Stimulated activated CD8-positive, alpha-beta memory T cell treated with anti-CD3 and anti-CD28 coated beads, Interleukin-2, amount 100 ng/mL, for 1 hour (primary cell): ENCODE data around the gene CDC42BPB.

Source experiments
- DNase-seq, 2 donors: peaks; one replicate each; pipeline ENCODE4 v3.0.0-alpha.2; 2020; ENCODE audit warnings: low read depth in 2 of 2

Gene CDC42BPB

DNA sequence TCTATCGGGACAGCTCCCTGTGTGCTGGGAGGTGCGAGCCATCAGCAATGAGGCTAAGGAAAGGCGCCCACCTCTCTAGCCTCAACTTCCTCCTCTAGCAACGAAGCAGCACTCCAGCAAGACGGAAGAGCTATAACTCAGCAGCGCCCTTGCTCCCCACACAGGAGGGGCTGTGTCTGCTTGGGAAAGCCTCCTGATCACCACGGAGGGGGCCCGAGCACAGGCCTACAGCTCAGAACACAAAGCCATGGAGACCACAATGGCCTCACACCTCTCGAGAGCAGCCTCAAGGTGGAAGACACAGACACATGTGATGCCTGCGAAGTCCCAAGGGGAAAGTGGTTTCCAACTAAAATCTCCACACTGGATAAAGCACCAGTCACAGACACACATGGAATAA lies 60.4 kb downstream of the CDC42BPB start:
- no peak for DNase-seq

DNA sequence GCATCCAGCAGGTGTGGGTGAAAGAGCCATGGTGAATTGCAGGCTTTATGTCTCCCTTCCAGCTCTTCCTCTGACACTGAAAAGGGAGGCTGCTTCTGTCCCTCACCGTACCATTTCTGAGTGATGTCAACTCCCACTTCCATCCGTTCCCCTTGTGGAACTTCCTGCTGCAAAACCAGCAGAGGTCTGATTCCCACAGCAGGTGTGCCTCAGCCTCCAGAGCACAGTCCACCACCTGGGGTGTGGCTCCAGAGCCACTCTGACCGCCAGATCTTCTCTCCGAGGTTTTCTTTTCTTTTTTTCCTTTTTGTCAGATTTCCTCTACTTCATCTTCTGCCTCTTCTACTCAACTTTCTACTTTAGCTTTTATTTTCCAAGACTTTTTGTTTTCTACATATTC lies 62.7 kb downstream of the CDC42BPB start:
- DNase-seq = no peak

DNA sequence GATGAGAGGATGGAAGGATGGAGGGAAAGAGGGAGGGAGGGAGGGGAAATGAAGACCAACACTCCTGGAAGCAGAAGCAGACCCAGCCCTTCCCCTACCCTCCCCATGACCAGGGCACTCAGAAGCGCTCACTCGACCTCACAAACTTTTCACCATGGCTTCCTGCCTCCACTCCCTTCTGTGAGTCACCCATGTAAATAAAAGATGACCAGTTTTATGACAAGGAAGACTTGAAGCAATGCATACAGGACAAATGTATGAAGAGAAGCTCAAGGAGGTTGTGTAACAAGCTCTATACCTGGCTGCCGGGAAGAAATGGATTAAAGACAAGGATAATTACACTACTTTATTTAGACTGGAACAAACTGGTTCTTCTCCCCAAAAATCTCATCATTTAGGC lies 63.8 kb downstream of the CDC42BPB start:
- no peak for DNase-seq

DNA sequence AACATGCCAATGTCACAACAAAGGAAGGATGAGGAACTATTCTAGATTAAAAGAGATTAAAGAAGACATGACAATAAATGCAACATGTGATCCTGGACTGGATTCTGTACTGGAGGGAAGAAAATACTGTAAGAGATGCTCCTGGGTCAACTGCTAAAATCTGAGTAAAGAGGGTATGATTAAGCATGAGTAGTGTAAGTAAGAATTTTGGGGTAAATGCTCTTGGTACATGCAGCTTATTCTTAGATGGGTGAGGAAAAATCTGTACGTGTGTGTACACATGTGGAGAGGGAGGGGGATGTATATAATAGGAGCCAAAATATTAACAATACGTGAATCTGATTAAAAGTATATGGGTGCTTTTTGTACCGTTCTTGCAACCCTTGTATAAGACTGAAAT lies 66.0 kb downstream of the CDC42BPB start:
- no peak for DNase-seq

DNA sequence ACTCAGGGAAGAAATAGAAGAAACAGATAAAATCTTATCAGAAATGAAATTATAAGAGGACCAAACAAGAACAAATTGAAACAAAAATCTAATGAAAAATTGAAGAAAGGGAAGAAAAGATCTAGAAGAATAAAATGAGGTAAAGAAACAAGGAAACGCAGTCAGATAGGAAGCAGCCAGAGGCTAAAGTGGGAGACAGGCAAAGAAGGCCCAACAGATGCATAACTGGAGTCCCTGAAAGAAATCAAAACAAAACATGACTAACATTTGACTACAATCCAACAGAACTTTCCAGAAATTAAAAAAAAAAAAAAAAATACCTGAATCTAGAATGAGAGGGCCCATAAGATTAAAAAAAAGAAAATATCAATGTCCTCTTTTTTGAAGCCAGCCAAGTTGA lies 69.3 kb downstream of the CDC42BPB start:
- no peak for DNase-seq

DNA sequence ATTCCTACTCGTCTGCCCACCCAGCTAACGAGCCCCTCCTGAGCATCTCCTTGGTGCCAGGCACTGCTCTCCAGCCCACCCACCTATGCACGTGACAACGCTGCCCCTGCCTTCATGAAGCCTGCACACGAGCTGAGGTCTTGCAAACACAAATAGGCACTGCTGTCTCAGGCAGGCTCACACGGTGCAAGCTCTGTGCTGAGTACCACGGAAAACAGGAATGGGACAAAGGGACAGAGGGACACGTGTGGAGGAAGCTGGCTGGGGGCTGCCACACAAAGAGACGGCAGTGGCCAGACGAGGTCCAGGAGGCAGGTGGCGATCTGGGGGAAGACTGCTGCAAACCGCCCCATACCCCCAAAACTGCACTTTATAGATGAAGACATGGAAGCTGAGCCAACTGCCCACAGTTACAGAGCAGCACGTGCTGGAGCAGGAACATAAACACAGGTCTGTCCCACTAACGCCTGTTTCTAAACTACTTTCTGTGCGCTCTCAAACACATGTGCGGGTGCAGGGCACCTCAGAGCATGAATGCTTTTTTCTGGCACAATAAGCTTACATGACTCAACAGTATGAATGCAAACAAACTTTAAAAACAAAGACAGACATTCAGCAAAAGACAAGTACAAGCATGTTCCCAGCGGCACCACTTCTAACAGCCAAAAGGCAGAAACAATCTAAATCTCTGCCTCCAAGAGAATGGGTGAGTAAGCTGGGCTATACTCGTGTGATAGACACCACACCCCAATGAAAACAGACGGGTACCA lies 70.4 kb downstream of the CDC42BPB start:
- no peak for DNase-seq

DNA sequence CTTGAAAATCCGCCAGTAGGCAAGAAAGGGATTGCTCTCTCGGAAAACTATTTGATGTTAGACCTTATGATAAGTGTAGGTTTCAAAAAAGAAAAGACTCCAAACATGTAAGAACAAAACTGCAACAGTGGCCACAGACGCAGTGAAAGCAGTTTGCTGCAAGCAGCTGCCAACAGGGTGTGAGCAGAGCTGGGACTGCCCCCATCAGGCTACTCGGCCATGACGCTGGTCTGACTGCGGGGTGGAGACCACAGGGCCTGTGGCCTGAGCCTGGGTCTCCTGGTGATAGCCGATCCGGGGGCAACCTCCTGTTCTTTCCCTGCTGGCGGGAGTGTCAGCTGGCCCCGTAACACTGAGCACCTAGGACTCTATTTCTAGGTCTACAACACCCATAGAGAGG lies 71.7 kb downstream of the CDC42BPB start:
- DNase-seq = no peak

DNA sequence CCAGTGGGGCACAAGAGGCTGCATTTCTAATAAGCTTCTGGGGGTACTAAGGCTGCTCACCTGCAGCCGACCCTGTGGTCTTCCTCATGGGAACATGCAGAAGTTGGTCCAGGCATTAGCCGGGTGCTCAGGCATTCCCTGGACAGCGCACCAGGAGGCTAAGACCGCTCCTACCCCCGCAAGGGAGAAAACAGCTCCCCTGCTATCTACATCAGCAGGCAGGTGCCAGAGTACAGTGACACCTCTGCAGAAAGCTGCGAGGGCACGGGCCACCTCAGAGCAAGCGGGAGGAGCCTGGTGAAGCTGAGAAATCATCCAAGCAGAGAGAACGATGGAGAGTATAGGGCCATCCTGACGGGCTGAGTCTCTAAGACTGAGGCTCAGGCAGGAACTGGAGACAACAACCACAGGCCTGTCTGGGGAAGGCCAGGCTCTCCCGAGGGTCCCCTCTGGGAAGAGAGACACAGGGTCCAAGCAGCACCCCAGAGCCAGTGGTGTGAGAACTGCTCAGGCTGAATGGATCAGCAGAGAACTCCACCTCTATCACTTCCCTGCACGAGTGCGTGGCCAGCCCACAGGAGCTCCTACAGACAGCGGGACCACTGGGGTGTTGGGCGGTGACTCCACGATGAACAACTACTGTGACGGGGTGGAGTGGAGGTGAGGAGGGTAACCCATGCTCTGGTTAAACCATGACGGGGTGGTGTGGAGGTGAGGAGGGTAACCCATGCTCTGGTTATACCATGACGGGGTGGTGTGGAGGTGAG lies 72.8 kb downstream of the CDC42BPB start:
- no peak for DNase-seq

DNA sequence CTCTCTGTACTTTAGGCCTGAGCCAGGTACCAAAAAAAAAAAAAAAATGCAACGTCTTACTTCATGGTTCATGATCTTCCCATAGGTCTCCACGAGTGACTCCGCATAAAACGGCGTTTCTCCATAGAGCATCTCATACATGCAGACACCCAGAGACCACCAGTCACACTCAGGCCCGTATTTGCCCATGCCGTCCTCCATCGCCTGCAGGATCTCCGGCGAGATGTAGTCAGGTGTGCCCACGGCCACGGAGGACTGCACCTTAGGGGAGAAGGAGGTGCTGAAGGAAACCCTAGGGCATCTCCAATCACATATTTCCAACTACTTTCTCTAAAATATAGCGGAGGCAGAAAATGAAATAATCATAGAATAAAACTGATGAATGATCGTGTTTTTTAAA lies 73.9 kb downstream of the CDC42BPB start:
- no peak for DNase-seq

DNA sequence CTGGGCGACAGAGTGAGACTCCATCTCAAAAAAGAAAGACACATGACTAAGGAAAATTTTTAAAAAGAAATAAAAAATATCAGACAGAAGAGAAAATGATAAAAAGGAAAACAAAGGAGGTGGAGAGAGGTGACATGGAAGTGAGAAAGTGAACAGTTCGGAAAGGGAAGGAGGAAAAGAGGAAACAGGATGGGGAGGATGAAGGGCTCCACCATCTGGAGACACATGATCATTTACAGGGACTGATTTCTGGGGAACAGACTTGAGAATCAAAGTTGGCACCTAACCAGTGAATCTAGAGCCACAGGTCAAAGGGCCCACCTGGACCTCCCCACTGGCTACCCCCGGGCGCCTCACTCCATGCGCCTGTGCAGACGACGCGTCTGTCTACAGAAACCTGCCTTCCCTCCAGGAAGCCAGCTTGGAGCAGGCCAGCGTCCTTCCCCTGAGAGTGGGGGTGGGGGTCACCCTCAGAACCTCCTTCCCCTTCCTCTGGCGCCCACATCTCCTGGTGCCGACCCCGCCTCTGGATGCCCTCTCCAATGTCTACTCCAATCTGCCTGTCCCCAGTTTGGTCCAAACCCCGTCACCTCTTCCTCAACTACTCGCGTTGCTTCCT lies 74.4 kb downstream of the CDC42BPB start:
- DNase-seq = no peak

DNA sequence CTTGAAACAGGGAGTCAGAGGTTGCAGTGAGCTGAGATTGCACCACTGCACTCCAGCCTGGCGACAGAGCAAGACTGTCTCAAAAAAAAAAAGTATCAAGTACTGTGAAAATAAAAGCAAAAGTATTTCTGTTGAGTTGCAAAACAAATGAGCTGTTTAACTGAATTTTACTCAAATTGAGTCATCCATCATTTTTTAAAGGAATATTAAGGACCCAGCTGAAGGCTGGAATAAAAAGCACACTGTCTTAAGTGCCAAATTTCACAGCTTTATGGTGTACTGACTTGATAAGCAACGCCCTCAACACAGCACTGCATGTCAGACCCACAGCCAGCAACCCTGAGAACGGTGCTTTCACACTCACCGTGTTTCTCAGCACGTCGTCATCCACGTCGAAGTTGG lies 76.9 kb downstream of the CDC42BPB start:
- DNase-seq = no peak

DNA sequence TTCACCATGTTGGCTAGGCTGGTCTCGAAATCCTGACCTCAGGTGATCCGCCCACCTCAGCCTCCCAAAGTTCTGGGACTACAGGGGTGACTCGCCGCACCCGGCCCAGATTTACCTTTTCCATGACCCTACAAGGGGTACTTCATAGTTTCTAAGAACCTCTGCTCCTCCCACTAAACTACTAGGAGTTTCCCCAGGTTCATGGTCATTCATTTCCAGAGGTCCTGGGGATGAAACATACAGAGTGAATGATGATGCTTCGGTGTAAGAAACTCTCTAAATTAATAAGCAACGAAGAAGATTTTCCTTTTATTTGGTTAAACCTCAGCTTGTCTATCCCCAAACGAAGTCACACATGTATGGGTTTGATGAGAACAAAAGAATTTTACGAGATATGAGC lies 77.9 kb downstream of the CDC42BPB start:
- DNase-seq = no peak

DNA sequence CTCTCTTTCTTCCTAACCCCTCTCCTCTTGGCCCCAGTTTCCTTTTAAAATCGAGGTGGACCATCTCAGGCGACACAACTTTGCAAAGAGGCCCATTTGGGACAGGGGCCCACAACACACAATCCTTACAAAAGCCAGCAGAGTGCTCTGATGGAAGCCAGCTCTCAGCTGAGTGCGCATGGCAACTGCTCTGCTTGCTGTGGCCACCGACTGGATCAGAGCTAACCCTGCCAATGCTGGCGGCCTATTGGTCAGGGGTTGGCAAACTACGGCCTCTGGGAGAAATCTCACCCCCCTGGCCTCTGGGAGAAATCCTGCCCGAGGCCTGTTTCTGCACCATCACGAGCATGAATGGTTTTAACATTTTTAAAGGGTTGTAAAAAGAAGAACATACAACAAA lies 79.9 kb downstream of the CDC42BPB start:
- no peak for DNase-seq

DNA sequence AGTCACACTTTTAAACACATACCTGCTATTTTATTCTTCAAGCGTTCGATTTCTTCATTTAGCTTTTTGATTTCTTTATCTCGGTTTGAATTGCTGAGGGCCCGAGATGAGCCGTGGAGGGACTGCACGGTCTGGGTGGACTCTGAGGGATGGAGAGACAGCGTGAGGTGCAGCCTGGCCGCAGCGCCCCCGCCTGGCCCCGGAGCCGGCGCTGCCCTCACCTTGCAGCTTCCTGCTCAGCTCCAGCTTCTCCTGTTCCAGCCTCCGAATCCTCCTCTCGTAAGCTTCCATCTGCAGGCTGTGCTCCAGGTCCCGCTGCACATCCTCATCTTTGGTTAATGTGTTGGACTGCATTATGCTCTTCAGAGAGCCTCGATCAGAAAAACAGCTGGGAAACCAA lies 81.7 kb downstream of the CDC42BPB start:
- no peak for DNase-seq

DNA sequence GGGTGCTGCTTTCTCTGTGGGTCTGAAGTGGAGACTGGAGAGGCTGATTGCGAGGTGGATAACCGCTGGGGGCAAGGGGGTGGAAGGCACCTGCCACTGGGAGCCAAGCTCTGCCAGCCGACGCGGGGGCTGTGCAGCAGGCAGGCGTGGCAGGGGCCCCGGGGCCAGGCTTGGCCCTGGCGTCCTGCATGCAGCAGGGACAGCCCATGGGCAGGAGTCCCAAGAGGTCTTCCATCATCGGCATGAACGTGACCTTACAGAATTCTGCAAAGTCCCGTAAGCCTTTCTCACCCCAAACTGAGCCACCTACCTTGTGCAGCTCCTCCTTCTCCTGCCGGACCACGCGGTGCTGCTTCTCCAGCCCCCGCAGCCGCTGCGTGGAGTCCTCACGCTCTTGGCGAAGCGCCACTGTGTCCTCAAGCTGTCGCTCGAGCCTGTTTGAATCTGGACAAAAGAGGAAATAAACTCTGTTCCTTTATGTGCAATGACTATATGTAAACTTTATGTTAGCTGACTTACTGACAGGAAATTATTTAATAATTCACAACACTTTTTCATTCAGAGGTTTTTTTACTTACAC lies 83.6 kb downstream of the CDC42BPB start:
- DNase-seq = no peak

DNA sequence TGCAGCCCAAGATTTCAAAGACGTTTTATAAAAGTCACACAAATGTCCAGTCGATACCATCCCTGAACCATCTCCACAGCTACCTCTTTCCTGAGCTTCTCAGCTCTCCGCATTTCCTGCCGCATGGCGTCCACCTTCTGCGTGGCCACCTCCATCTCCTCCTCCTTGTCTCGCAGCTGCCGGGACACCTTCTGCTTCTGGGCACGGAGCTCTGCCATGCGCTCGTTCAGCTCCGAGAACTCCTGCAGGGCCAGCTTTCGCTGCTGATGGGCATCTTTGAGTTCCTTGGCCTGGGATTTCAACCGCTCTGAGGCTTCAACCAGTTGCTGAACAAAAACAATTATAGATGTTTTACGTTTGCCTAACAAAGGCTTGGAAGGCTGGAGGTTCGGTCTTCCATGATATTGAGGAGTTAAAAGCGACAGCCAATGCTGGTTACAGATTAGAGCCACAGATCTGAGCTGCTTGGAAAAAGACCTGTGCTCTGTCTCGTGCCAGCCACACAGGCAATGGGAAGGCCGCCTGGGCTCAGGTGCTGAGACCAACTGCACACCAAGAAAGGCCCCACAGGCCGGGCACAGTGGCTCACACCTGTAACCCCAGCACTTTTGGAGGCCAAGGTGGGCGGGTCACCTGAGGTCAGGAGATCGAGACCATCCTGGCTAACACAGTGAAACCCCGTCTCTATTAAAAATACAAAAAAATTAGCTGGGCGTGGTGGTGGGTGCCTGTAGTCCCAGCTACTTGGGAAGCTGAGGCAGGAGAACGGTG lies 85.3 kb downstream of the CDC42BPB start:
- DNase-seq = no peak

DNA sequence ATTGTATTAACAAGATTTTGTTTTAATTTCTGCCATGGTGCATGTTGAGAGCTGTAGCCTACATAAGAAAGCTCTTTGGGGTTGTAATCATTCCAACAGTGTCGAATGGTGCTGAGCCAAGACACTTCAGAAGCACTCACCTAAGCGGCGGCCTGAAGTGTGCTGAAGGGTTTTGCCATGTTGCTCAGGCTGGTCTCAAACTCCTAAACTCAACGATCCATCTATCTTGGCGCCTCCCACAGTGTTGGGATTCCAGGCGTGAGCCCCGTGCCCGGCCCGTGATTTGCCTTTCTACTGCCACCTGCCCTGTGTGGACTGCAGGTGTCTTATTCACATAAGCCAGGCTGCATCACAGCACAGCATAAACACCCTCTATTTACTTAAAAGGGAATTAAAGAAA lies 86.0 kb downstream of the CDC42BPB start:
- DNase-seq = no peak

DNA sequence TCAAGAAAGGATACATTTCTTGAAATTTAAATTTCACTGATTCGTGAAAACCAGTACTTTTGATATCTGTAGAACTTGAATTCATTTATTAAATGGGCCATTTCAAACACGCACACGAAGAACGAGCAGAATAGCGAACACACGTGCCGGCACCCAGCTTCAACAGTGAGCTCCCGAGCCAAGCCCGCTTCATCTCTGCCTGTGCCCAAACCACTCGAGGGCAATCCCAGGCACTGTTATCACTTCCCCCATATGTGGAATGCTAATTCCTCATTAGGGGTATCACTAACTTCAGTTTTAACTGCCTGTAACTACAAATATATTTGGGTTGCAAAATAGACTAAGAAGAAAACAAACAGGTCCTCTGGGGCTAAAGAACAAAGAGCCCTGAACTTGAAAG lies 86.9 kb downstream of the CDC42BPB start:
- no peak for DNase-seq

DNA sequence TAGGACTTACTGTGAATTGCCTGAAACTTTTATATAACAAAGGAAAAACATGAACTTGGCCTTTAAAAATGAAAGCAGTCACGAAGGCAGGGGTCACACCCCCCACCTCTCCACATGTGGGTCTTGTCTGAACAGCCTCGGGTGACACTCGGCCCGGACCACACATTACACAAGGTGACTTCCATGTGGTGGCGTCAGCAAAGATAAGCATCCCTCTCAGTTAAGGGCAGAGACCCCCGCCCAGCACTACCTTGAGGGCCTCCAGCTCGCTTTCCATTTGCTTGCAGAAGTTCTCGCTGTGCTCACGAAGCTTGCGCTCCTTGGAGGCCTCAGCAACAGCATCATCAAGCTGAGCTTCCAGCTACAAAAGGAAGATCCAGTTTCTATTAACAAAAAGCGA lies 87.4 kb downstream of the CDC42BPB start:
- DNase-seq = no peak

DNA sequence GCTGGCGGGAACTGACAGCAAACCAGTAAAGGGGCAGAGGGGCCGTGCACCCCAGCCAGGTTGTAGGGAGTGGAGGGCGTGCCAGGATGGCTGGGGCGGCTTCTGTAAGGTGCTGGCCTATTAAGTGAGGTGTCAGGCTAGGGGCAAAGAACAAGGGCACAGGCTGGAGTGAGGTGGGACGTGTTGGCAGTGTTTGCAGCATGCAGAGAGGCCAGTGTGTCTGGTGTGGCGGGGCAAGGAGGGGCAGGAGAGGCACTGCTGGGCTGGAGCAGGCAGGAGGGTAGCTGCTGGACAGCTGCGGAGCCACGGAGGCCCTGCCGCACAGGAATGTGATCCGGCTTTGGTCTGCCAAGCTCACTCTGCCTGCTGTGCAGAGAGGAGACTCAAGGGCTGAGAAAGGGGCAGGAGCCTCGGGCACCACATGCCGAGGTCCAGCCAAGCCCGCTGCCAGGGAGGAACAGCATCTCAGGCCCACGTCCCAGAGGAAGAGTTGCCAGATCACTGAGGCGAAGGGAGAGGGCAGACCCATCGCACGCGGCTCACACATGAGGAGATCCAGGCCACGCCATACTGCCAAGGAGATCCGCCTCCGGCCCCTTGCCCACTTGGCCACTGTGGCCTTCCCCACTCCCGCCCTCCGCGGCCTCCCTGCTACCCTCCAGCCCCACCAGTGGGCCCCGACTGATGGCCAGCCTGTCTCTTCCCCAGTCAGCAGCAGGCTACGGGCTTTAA lies 88.1 kb downstream of the CDC42BPB start:
- no peak for DNase-seq

DNA sequence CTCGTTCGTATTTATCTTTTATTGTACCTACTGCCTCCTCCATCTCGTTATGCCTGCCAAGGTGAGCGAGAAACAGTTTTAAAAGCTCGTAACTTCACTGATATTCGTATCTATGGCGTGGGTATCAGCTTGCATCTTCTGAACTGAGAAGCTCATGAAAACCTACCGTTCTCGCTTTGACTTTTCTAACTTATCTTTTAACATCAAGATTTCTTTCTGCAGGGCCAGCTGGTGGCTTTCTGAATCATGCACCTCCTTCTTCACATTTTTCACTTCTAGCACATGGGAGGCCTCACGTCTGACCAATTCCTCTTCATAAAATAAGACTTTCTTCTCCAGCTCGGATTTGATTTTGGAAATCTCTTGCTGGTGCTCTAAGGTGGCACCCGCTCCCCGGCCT lies 89.0 kb downstream of the CDC42BPB start:
- DNase-seq = no peak
